ENCODE measurements around the gene XRCC6.

GRCh38 chr22:41582694-41583093 is 38.4 kb upstream of the XRCC6 start:
- TF ChIP-seq YY1 (IDR thresholded peaks at IDR 0.05; ENCODE audit: insufficient read depth, insufficient read length): no peak
- TF ChIP-seq ZNF274 (IDR thresholded peaks at IDR 0.05; ENCODE audit: low read depth, low read length): no peak

All from NT2/D1 (cell line).